ENCODE data around the gene NOS1AP. TPM values are rescaled to one million over a fixed set of nuclear protein-coding genes. Genes with fewer than 3 reads are reported as not detected.

NOS1AP gene
- polyA plus RNA-seq, 3 donors = 0.12 TPM; not detected in 2

DNA sequence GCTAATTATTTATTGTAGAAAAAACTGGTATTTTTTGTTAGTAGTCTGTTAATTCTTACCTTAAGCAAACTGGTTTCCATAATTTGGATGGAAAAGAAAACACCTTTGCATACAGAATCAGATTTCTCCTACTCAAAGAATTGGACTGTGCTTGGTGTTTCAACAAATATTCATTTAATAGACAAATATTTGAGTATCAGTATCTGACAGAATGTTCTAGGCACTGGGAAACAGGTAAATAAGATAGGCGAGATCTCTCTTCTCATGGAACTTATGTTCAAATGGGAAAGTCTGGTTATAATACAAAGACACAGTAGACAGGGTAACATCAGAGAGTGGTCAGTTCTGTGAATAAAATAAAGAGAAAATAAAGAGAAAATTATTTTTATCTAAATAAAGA lies 119.9 kb downstream of the NOS1AP start:
- Mint-ChIP-seq H3K9me3 (peaks cover 0 to 9% (median 5%) of the 10 kb centered on the region in 7 donors), H3K27me3 (ENCODE audit: low read depth in 3 of 3) (peaks cover 0 to 4% (median 0%) of the 10 kb centered on the region in 3 donors), H3K27ac (no peak overlapping the region), H3K4me3 (no peak overlapping the region), H3K4me1 (peaks cover 7% of the 10 kb centered on the region), H3K36me3 (no peaks in the 10 kb centered on the region)
- intact Hi-C loops (cut with micrococcal nuclease) = no loop called here
- no peaks in the 10 kb centered on the region for H4K20me1 ChIP-seq (ENCODE audit: insufficient read depth, low read length)
- no peak for DNase-seq
- WGBS (ENCODE audit: insufficient coverage) = no CpG with 5 or more reads among the region's 1 CpG
- no peaks in the 10 kb centered on the region for H3K27me3 ChIP-seq (ENCODE audit: control insufficient read depth in 2 of 2, insufficient read depth in 2 of 2, low read length in 2 of 2)
- H3K27ac ChIP-seq (ENCODE audit: low read depth in 1 of 2, low read length in 2 of 2) = no peak overlapping the region
- H2AFZ ChIP-seq (ENCODE audit: insufficient read depth, low read depth, low read length, poor library complexity, severe bottlenecking) = no peak overlapping the region
- no peak overlapping the region for H3K9ac ChIP-seq (ENCODE audit: insufficient read depth, low read length, poor library complexity, severe bottlenecking)
- H3K4me3 ChIP-seq (replicated peaks in 1 of 3; ENCODE audit: low read depth in 2 of 3, low read length in 3 of 3) = no peak overlapping the region
- no peak for TF ChIP-seq CTCF (IDR thresholded peaks at IDR 0.05)
- H3K9me3 ChIP-seq (replicated peaks in 1 of 2; ENCODE audit: control insufficient read depth in 1 of 2, insufficient read depth in 1 of 2, low read length in 2 of 2) = no peaks in the 10 kb centered on the region
- peaks cover 0 to 2% of the 10 kb centered on the region in 2 donors for H3K4me1 ChIP-seq (ENCODE audit: control insufficient read depth in 1 of 2, insufficient read depth in 2 of 2, low read length in 2 of 2)
- no peaks in the 10 kb centered on the region for H3K36me3 ChIP-seq (replicated peaks in 1 of 2; ENCODE audit: control insufficient read depth in 1 of 2, insufficient read depth in 2 of 2, low read length in 2 of 2)
- H3K4me2 ChIP-seq (replicated peaks; ENCODE audit: extremely low read depth, low read length, poor library complexity, severe bottlenecking) = no peak overlapping the region
- H3K79me2 ChIP-seq (ENCODE audit: insufficient read depth, low read length) = no peaks in the 10 kb centered on the region

DNA sequence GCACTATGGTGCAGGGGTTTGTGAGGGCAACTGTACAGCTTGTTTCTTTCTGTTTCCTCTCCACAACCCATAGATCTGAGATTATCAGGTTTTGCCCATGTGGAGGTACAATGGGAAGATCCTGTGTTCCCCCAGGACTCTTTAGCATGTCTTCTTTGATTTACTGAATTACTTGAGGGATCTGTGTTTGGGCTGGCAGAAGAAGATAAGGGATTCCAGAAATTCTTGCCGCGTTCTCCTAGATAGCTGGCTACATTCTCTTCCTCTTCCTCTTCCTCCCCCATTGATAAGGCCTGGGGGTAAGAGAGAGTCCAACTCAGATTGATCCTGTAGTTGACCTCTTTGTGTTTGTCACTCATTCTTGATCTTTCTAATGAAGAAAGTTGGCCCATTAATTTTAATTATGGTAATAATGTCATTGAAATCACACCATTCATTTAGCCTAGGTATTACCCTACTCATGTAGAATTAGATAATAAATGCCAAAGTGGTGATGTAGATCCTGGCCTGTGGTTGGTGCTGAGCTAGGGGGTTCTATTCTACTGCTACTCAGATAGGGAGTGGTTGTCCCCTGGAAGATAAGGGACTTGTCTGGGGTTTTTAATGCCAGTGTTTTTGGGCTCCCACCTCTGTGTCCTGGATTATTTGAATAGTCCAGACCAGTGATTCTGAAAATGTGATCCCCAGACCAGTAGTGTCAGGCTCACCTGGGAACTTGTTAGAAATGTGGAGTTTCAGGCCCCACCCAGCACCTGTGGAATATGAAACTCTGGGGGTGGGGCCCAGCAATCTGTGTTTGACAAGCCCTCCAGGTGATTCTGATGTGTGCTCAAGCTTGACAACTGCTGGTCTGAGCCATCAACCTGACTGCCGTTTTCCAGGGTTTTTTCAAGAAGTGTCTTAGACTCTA lies 122.2 kb downstream of the NOS1AP start:
- no peak overlapping the region for H2AFZ ChIP-seq (ENCODE audit: insufficient read depth, low read depth, low read length, poor library complexity, severe bottlenecking)
- H3K79me2 ChIP-seq (ENCODE audit: insufficient read depth, low read length) = no peaks in the 10 kb centered on the region
- H3K4me1 ChIP-seq (ENCODE audit: control insufficient read depth in 1 of 2, insufficient read depth in 2 of 2, low read length in 2 of 2) = peaks cover 0 to 4% of the 10 kb centered on the region in 2 donors
- Mint-ChIP-seq H3K27me3 (ENCODE audit: low read depth in 3 of 3) (peaks cover 0 to 3% (median 2%) of the 10 kb centered on the region in 3 donors), H3K9me3 (peaks cover 0 to 4% (median 0%) of the 10 kb centered on the region in 7 donors), H3K27ac (no peak overlapping the region), H3K4me1 (peaks cover 7% of the 10 kb centered on the region), H3K4me3 (no peak overlapping the region), H3K36me3 (no peaks in the 10 kb centered on the region)
- intact Hi-C loops (cut with micrococcal nuclease) = no loop called here
- whole genome bisulfite sequencing (ENCODE audit: insufficient coverage) = 100% methylated on average over 1 of the region's 3 CpGs
- H3K27me3 ChIP-seq (ENCODE audit: control insufficient read depth in 2 of 2, insufficient read depth in 2 of 2, low read length in 2 of 2) = no peaks in the 10 kb centered on the region
- no peak overlapping the region for H3K9ac ChIP-seq (ENCODE audit: insufficient read depth, low read length, poor library complexity, severe bottlenecking)
- no peak for DNase-seq
- no peak for TF ChIP-seq CTCF (IDR thresholded peaks at IDR 0.05)
- no peaks in the 10 kb centered on the region for H3K9me3 ChIP-seq (replicated peaks in 1 of 2; ENCODE audit: control insufficient read depth in 1 of 2, insufficient read depth in 1 of 2, low read length in 2 of 2)
- no peak overlapping the region for H3K4me2 ChIP-seq (replicated peaks; ENCODE audit: extremely low read depth, low read length, poor library complexity, severe bottlenecking)
- H3K36me3 ChIP-seq (replicated peaks in 1 of 2; ENCODE audit: control insufficient read depth in 1 of 2, insufficient read depth in 2 of 2, low read length in 2 of 2) = no peaks in the 10 kb centered on the region
- no peak overlapping the region for H3K4me3 ChIP-seq (replicated peaks in 1 of 3; ENCODE audit: low read depth in 2 of 3, low read length in 3 of 3)
- H4K20me1 ChIP-seq (ENCODE audit: insufficient read depth, low read length) = no peaks in the 10 kb centered on the region
- H3K27ac ChIP-seq (ENCODE audit: low read depth in 1 of 2, low read length in 2 of 2) = no peak overlapping the region
